Esophagus muscularis mucosa (tissue), 3 donors: Measurements from ENCODE around the gene ITPRIP.

Experiments
- POLR2A ChIP-seq: fragments of 450-650 bp; IDR thresholded peaks from one replicate; pipeline ENCODE4 v1.6.1; 2017; ENCODE audit warnings: antibody characterized with exemption, moderate library complexity, mild to moderate bottlenecking, low read depth
- POLR2AphosphoS5 ChIP-seq, 2 donors: sonication (generic); formaldehyde crosslinking; IDR thresholded peaks; one replicate each; pipeline ENCODE4 v1.6.1; 2017; ENCODE audit warnings: antibody characterized with exemption in 2 of 2
- TF ChIP-seq, protein P1 (sequence below), 3 experiments: fragments of 200-600 bp in 2 of 3; fragments of 450-650 bp in 1 of 3; sonication (generic) in 2 of 3; IDR thresholded peaks; one replicate each; pipeline ENCODE4 v1.5.1; 2017 to 2019; ENCODE audit warnings: antibody characterized with exemption in 3 of 3, mild to moderate bottlenecking in 2 of 3, moderate library complexity in 1 of 3

DNA sequence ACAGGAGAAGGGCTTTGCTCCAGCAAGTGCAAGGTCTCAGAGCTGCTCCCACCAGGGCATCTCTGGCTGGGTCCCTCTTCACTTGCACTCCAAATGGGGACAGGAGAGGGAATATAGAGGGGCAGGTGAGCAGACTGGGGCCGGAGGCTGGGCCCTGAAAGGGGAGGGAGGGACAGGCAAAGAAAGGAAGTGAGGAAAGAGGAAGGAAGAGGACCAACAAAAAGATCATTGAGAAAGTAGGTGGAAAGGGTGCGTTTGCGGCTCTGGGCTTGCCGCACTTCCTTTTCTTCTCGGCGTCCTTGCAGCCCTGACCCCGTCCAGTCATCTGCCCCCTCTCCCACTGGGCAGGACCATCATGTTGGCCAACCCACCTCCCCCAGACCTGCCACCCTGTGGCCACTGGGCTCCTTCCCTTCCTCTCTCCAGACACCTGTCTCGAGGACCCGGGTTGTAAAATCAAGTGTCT, 14.0 kb downstream of the ITPRIP start:
- TF ChIP-seq, protein P1, sequence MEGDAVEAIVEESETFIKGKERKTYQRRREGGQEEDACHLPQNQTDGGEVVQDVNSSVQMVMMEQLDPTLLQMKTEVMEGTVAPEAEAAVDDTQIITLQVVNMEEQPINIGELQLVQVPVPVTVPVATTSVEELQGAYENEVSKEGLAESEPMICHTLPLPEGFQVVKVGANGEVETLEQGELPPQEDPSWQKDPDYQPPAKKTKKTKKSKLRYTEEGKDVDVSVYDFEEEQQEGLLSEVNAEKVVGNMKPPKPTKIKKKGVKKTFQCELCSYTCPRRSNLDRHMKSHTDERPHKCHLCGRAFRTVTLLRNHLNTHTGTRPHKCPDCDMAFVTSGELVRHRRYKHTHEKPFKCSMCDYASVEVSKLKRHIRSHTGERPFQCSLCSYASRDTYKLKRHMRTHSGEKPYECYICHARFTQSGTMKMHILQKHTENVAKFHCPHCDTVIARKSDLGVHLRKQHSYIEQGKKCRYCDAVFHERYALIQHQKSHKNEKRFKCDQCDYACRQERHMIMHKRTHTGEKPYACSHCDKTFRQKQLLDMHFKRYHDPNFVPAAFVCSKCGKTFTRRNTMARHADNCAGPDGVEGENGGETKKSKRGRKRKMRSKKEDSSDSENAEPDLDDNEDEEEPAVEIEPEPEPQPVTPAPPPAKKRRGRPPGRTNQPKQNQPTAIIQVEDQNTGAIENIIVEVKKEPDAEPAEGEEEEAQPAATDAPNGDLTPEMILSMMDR (IDR thresholded peaks at IDR 0.05), result no peak
- TF ChIP-seq POLR2AphosphoS5 (IDR thresholded peaks at IDR 0.05) (no peak), POLR2A (no peak)
